ENCODE results near the gene SYCP3.

DNA sequence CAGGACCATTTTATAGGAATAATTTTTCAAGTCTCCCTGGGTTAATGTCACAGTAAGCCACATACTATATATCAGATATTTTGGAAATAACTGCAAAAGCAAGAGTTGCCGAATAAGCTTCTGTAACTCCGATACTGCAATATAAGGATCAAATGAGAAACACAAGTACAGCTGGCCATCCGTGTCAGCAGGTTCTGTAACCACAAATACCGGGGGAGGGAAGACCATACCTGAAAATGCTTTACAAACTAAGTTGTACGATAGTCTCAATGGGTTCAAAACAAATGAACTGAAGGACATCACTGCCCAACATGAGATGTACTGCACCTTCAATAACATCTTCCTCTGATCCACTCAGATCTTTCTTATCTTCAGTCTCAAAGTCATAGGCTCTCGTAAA lies 1.8 kb downstream of the SYCP3 start:
- no peak for TF ChIP-seq POLR2AphosphoS5 (IDR thresholded peaks at IDR 0.05)
- TF ChIP-seq, protein P1, sequence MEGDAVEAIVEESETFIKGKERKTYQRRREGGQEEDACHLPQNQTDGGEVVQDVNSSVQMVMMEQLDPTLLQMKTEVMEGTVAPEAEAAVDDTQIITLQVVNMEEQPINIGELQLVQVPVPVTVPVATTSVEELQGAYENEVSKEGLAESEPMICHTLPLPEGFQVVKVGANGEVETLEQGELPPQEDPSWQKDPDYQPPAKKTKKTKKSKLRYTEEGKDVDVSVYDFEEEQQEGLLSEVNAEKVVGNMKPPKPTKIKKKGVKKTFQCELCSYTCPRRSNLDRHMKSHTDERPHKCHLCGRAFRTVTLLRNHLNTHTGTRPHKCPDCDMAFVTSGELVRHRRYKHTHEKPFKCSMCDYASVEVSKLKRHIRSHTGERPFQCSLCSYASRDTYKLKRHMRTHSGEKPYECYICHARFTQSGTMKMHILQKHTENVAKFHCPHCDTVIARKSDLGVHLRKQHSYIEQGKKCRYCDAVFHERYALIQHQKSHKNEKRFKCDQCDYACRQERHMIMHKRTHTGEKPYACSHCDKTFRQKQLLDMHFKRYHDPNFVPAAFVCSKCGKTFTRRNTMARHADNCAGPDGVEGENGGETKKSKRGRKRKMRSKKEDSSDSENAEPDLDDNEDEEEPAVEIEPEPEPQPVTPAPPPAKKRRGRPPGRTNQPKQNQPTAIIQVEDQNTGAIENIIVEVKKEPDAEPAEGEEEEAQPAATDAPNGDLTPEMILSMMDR (IDR thresholded peaks at IDR 0.05) = no peak
- no peak for TF ChIP-seq EP300 (IDR thresholded peaks at IDR 0.05)

Data from suprapubic skin (tissue), 4 donors.